HepG2 (cell line): ENCODE measurements around the gene SENP5. TPM values are rescaled to one million over a fixed set of nuclear protein-coding genes. Genes with fewer than 3 reads are reported as not detected.

Experiments
- CBFB ChIP-seq: sonication (generic); formaldehyde crosslinking; IDR thresholded peaks from 2 replicates; pipeline ENCODE4 v1.4.0; 2020; ENCODE audit warnings: missing genetic modification reagents
- ETV6 ChIP-seq: sonication (generic); formaldehyde crosslinking; conservative IDR thresholded peaks from 2 replicates; pipeline ENCODE4 v1.4.0; 2020; ENCODE audit warnings: missing genetic modification reagents
- GZF1 ChIP-seq: sonication (generic); formaldehyde crosslinking; IDR thresholded peaks from 2 replicates; pipeline ENCODE4 v1.5.1; 2020; ENCODE audit warnings: mild to moderate bottlenecking, missing genetic modification reagents
- HDAC6 ChIP-seq: fragments of 200-600 bp; sonication (generic); IDR thresholded peaks from 2 replicates; pipeline ENCODE4 v1.7.0; 2017; ENCODE audit warnings: mild to moderate bottlenecking, antibody characterized with exemption, low read length, low read depth
- KAT7 ChIP-seq: IDR thresholded peaks from 2 replicates; pipeline ENCODE4 v1.6.1; 2018; ENCODE audit warnings: borderline replicate concordance, missing compliant biosample characterization
- KMT2B ChIP-seq: IDR thresholded peaks from 2 replicates; pipeline ENCODE4 v1.6.1; 2016; ENCODE audit warnings: missing genetic modification reagents, missing compliant biosample characterization
- MAFK ChIP-seq, 2 experiments: IDR thresholded peaks in 1 of 2; conservative IDR thresholded peaks in 1 of 2; 2 replicates each; pipeline ENCODE4 v1.6.1; 2011; ENCODE audit warnings: improper control_type of control experiment in 2 of 2, low read length in 2 of 2
- MED1 ChIP-seq: sonication (generic); formaldehyde crosslinking; IDR thresholded peaks from 2 replicates; pipeline ENCODE4 v1.4.0; 2020; ENCODE audit warnings: missing genetic modification reagents
- MIER3 ChIP-seq: IDR thresholded peaks from 2 replicates; pipeline ENCODE4 v1.6.1; 2016; ENCODE audit warnings: missing compliant biosample characterization, borderline replicate concordance
- NCOA1 ChIP-seq: sonication (generic); formaldehyde crosslinking; IDR thresholded peaks from 2 replicates; pipeline ENCODE4 v1.9.0; 2021; ENCODE audit warnings: missing genetic modification reagents
- NR2F2 ChIP-seq: IDR thresholded peaks from 2 replicates; pipeline ENCODE4 v1.6.1; 2012; ENCODE audit warnings: low read depth, inconsistent platforms, borderline replicate concordance
- PITX1 ChIP-seq: sonication (generic); formaldehyde crosslinking; IDR thresholded peaks from 2 replicates; pipeline ENCODE4 v1.5.1; 2020; ENCODE audit warnings: mild to moderate bottlenecking, missing genetic modification reagents
- RBAK ChIP-seq: sonication (generic); formaldehyde crosslinking; IDR thresholded peaks from 2 replicates; pipeline ENCODE4 v1.5.1; 2020; ENCODE audit warnings: mild to moderate bottlenecking, missing genetic modification reagents
- REPIN1 ChIP-seq: sonication (generic); formaldehyde crosslinking; IDR thresholded peaks from 2 replicates; pipeline ENCODE4 v1.8.0; 2022; ENCODE audit warnings: missing genetic modification reagents, low read depth, mild to moderate bottlenecking, borderline replicate concordance
- SCMH1 ChIP-seq: sonication (generic); formaldehyde crosslinking; IDR thresholded peaks from 2 replicates; pipeline ENCODE4 v1.9.0; 2021; ENCODE audit warnings: missing genetic modification reagents, mild to moderate bottlenecking, borderline replicate concordance
- TEAD3 ChIP-seq: optimal IDR thresholded peaks from 2 replicates; pipeline ENCODE3; 2016; ENCODE audit warnings: borderline replicate concordance
- ZNF572 ChIP-seq: sonication (generic); formaldehyde crosslinking; IDR thresholded peaks from 2 replicates; pipeline ENCODE4 v1.5.1; 2020; ENCODE audit warnings: mild to moderate bottlenecking, missing genetic modification reagents
- ZNF577 ChIP-seq: sonication (generic); formaldehyde crosslinking; IDR thresholded peaks from 2 replicates; pipeline ENCODE4 v1.4.0; 2020; ENCODE audit warnings: mild to moderate bottlenecking, low read depth, missing genetic modification reagents, borderline replicate concordance
- ZNF607 ChIP-seq: sonication (generic); formaldehyde crosslinking; IDR thresholded peaks from 2 replicates; pipeline ENCODE4 v1.5.1; 2020; ENCODE audit warnings: missing genetic modification reagents, mild to moderate bottlenecking, borderline replicate concordance
- ZNF7 ChIP-seq: IDR thresholded peaks from 2 replicates; pipeline ENCODE4 v1.6.1; 2016; ENCODE audit warnings: missing biosample characterization, missing genetic modification reagents
- ZNF878 ChIP-seq: sonication (generic); formaldehyde crosslinking; IDR thresholded peaks from 2 replicates; pipeline ENCODE4 v1.8.1; 2023; ENCODE audit warnings: mild to moderate bottlenecking, missing genetic modification reagents, moderate library complexity
- polyA plus RNA-seq, 8 experiments: library from polyadenylated mRNA; depleted of rRNA in 3 of 8; stranded (reverse) in 7 of 8; unstranded in 1 of 8; fragments of >200 nt; fragmentation: Illumina TruSeq in 4 of 8; extraction: Trizol in 4 of 8; gene quantifications; 2 replicates each; pipeline versions ENCODE4 v1.2.1 to v1.2.3, GENCODE V29; 2011 to 2016; ENCODE audit warnings: low read depth in 4 of 8, missing spikeins in 1 of 8, mixed read lengths in 1 of 8; ENCODE audit not compliant: insufficient read depth in 1 of 8
- total RNA-seq, 5 experiments: library from RNA; depleted of rRNA; stranded (reverse); fragments of >200 nt; fragmentation: Illumina TruSeq; extraction: Trizol; gene quantifications; 2 replicates each; pipeline ENCODE4 v1.2.3, GENCODE V29; 2016; ENCODE audit warnings: low read depth in 1 of 5
- TF ChIP-seq, protein P1 (sequence below): sonication (generic); formaldehyde crosslinking; IDR thresholded peaks from 2 replicates; pipeline ENCODE4 v1.5.1; 2020; ENCODE audit warnings: missing genetic modification reagents, mild to moderate bottlenecking, borderline replicate concordance
- TF ChIP-seq, protein P2 (sequence below), 2 experiments: sonication (generic) in 1 of 2; formaldehyde crosslinking in 1 of 2; IDR thresholded peaks; 2 replicates each; pipeline versions ENCODE4 v1.6.1 to v1.9.0; 2014 to 2022; ENCODE audit warnings: antibody characterized with exemption in 1 of 2, borderline replicate concordance in 1 of 2, inconsistent platforms in 1 of 2, low read depth in 1 of 2, missing genetic modification reagents in 1 of 2

SENP5 gene
- total and polyA plus RNA-seq, 2 of the 13 experiments (the other 11 are each of a cell fraction or from before 2014, with no cell fraction given), result 17.6 to 30.9 TPM

DNA sequence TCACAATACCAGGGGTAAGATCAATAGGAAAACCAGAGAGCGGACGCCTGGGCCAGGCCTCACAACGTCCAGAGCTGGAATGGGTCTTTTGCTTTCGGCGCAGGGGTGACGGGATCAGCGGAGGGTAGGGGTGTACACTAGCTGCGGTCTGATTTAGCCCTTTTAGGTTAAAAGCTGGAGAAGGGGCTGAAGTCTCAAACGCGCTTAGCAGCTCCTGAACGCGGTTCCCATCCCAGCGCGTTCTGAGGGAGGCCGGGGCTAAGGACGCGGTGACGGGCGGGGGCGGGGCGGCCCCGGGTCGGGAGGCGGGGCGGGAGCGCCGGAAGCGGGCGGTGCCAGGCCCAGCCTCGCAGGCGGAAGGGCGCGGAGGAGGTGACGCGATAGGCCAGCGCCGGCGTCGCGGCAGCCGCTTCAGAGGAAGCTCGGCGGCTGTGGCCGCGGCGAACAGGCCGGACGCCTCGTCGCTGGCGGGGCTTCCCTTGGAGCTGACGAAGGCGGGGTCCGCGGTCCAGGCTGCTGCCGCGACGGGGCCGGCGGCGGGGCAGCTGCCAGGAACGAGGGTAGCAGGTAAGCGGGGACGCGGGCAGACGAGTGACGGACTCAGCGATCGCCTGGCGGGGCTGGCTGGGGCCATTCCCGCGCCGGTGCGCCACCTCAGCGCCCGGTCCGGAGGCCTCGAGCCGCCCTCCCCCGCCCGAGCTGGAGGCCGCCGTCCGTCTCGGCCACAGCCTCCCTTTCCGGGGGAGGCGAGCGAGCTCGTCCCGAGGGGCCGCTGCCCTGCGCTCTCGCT lies at the start of gene SENP5 (continued):
- TF ChIP-seq, protein P1, sequence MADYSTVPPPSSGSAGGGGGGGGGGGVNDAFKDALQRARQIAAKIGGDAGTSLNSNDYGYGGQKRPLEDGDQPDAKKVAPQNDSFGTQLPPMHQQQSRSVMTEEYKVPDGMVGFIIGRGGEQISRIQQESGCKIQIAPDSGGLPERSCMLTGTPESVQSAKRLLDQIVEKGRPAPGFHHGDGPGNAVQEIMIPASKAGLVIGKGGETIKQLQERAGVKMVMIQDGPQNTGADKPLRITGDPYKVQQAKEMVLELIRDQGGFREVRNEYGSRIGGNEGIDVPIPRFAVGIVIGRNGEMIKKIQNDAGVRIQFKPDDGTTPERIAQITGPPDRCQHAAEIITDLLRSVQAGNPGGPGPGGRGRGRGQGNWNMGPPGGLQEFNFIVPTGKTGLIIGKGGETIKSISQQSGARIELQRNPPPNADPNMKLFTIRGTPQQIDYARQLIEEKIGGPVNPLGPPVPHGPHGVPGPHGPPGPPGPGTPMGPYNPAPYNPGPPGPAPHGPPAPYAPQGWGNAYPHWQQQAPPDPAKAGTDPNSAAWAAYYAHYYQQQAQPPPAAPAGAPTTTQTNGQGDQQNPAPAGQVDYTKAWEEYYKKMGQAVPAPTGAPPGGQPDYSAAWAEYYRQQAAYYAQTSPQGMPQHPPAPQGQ (CRISPR knock-in tag), result 0 out of 2 replicates have a peak, but pooled peaks have one; percentile 47
- TF ChIP-seq RBAK (CRISPR knock-in tag), result no peak
- TF ChIP-seq NR2F2, result no peak
- peak; percentile 83 for TF ChIP-seq ZNF607
- peak; percentile 54; the same call in 1 of the 2 replicates for TF ChIP-seq ZNF572
- TF ChIP-seq REPIN1 (CRISPR knock-in tag), result no peak; the same call in 1 of the 2 replicates
- no peak for TF ChIP-seq ZNF7 (CRISPR knock-in tag)
- TF ChIP-seq NCOA1 (CRISPR knock-in tag), result 0 out of 2 replicates have a peak, but pooled peaks have one; percentile 28
- 0 out of 2 replicates have a peak, but pooled peaks have one; percentile 56 for TF ChIP-seq ZNF878 (CRISPR knock-in tag)
- TF ChIP-seq KMT2B (CRISPR knock-in tag), result peak; percentile 91
- TF ChIP-seq PITX1 (CRISPR knock-in tag), result no peak
- TF ChIP-seq ZNF577, result no peak
- peak; percentile 73; the same call in 1 of the 2 replicates for TF ChIP-seq CBFB
- TF ChIP-seq MED1 (CRISPR knock-in tag), result peak; percentile 37; the same call in 1 of the 2 replicates
- TF ChIP-seq, protein P2, sequence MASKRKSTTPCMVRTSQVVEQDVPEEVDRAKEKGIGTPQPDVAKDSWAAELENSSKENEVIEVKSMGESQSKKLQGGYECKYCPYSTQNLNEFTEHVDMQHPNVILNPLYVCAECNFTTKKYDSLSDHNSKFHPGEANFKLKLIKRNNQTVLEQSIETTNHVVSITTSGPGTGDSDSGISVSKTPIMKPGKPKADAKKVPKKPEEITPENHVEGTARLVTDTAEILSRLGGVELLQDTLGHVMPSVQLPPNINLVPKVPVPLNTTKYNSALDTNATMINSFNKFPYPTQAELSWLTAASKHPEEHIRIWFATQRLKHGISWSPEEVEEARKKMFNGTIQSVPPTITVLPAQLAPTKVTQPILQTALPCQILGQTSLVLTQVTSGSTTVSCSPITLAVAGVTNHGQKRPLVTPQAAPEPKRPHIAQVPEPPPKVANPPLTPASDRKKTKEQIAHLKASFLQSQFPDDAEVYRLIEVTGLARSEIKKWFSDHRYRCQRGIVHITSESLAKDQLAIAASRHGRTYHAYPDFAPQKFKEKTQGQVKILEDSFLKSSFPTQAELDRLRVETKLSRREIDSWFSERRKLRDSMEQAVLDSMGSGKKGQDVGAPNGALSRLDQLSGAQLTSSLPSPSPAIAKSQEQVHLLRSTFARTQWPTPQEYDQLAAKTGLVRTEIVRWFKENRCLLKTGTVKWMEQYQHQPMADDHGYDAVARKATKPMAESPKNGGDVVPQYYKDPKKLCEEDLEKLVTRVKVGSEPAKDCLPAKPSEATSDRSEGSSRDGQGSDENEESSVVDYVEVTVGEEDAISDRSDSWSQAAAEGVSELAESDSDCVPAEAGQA (IDR thresholded peaks at IDR 0.05; ENCODE audit: low read depth), result peak; percentile 73
- TF ChIP-seq, protein P2 (CRISPR knock-in tag; IDR thresholded peaks at IDR 0.05; ENCODE audit: borderline replicate concordance), result no peak
- TF ChIP-seq ETV6 (CRISPR knock-in tag), result peak; percentile 80
- TF ChIP-seq MAFK (conservative IDR thresholded peaks at IDR 0.05 in 1 of 2, IDR thresholded peaks at IDR 0.05 in 1 of 2; ENCODE audit: low read length in 2 of 2), result no peak
- TF ChIP-seq SCMH1 (CRISPR knock-in tag), result no peak
- TF ChIP-seq HDAC6, result no peak
- no peak for TF ChIP-seq MIER3 (CRISPR knock-in tag)
- peak; percentile 62; the same call in 1 of the 2 replicates for TF ChIP-seq KAT7 (CRISPR knock-in tag)
- TF ChIP-seq TEAD3 (CRISPR knock-in tag), result no peak
- peak; percentile 41; the same call in 1 of the 2 replicates for TF ChIP-seq GZF1 (CRISPR knock-in tag)
